Activated gamma-delta T cell treated with Interleukin-2 at 50 U/mL for 16 hours (primary cell): ENCODE results near the gene GRHL3.

Experiments used
- DNase-seq: peaks from one replicate; pipeline ENCODE4 v3.0.0-alpha.2; 2020

The GRHL3 gene

DNA sequence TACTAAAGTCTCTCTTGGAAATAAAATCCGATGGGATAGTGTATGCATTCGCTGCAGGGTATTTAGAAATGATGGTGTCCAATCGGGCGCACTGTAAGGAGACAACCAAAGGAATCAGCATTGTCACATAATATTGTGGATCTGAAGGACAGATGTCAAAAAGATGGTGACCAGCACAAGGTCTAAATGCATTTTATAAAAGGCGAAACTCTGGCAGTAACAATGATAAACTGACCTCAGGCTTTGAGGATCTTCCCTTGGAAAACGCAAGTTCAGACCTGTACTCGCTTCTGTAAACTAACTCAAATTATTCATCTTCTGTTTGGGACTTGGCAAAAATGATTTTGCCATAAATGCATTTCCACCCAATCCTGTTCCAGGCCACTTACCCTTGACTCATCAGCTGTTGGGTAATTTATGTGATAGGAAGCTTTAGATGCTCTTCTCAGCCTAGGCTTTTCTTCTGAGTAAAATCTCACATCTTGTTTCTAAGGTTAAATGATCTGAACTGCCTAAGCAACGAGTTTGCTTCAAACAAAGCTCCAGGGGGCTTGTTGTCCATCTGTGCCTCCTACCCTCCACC, 60.7 kb downstream of the GRHL3 start:
- no peak for DNase-seq

DNA sequence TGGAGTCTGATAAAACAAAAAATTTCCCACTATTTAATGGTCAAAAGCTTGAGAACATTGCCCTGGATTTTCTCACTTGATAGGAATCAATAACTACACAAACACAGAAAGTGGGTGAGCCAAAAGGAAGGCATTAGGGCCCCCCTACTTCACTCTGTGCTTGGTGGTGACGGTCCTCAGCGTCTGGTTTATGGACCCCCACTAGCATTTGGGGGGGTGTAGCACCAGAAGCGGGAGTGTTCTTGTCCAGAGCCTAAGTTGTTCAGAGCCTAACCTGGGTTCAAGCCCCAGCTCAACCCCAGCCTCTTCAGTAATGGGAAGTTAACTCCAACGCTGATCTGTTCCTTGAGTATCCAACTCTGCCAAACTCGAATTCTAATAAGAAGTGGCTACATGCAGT, 61.4 kb downstream of the GRHL3 start:
- no peak for DNase-seq

DNA sequence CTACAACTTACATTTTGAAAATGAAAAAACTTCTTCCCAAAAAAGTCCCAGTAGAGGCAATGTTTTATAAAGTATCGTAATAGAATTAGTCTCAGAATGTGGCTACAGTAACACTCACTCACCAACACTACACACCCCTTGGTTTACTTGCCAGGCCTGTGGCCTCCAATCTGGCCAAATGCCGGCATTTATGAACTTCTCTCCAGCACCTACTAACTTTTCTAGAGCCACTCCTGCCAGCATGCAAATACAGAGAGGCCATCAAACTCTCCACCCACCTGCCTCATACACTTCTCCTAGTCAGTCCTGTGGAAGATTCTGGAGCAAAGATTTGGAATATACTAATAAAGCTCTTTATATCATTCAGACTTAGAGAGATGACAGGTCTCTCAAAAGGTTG, 62.1 kb downstream of the GRHL3 start:
- no peak for DNase-seq

DNA sequence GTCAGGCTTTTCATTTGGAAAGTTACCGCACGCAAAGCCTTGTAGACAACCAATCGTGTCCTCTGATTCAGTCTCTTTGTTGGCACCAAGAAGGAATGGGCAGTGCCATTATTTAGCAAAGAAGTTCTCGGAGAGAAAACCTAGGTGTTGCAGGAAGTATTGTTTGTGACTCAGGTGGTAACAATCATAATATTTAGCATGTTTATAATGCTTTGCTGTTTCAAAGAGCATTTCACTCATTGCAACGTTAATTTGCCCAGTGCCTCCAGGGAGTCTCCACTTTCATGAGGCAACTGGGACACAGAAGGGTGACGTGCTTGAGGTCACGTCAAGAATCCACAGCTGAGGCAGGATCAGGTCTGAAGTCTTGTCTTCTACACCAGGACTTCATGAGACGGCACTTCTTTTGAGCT, 63.0 kb downstream of the GRHL3 start:
- DNase-seq, result no peak

DNA sequence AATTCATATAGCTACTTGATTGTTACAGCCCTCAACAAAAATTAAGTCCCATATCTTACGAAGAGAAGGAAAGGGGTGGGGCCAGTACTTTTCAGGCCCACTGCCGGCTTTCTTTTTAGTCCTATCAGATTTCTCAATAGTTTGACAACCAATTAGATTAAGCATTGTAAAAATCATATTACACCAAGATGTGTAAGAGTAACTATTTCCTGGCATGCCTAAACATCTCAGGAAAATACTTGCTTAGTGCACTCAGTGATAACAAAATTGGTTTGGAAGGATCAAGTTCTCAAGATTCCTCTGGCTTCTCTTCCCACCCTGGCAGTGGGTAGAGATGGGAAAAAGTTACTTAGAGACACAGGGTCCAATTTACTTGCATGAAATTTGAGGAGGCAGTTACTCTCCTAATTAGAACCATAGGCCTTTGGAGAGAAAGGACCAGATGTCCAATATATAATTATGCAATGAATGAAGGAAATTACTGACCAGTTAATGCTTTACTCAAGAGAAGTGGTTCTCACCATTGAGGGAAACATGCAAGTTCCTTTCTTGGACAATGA, 64.3 kb downstream of the GRHL3 start:
- no peak for DNase-seq

DNA sequence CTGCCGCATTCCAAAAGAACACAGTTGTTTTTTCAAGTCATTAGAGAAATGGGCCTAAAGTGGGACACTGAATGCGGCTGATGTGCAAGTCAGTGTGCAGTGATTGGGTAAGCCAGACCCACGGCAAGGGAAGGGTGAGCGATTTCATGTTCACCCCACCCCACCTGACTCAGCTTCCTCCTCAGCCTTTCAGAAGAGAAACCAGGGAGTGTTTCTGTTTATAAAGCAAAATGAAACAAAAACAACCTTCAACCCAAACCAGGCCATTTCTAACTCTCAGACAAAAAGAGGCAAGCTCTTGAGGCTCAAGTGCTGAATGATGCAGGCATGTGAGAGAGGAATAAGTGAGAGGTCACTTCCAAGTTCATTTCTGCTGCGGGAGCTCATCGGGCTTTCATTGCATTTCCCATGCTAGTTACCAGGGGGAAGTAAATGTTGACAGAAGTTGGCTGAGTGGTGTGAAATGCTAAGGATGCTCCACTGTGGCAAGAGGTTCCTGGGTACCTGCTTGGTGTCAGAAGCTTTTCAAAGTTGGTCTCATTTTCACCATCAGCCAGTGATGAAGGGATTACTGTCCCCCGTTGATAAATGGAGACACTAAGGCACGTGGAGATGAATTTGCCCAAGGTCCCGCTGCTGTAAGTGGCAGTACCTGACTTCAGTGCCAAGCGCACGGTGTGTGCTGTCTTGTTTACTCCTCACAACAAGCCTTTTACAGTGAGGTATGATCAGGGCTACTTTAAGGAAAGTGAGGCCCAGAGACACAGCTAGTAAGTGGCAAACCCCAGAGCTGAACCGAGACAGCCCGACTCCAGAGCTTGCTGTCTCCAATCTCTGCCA, 65.3 kb downstream of the GRHL3 start:
- DNase-seq, result peak; percentile 43

DNA sequence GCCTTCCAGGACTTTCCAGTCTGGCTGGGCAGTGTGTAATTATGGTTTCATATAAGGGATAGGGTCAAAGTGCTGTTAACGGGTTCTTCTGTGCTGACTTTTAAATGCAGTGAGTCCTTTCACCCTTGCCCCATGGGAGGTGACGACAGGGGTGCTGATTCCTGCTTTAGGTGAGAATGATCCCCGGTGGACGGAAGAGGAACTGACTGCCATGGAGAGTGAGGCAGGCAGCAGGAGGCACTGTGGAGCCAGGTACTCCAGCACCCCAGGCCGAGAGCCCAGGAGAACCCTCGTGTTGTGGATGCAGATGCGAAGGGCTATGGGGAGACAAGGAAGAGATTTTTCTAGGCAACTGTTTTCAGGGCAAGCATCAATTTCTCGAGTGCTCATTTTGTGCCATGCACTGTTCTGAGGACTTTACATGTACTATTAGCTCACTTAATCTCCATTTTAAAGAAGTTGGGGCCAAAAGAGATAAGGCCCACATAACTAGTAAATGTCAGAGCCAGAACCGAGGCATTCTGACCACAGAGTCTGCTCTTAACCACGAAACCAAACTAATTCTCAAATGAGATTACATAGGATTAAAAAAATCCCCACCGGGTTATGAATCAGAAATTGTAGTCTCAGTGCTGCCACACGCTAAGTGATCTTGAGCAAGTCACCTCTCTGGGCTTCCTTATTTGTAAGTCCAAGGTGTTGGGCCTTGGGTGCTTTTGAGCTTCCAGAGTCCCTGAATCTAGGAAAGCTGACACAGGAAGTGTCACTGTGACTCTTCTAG, 66.2 kb downstream of the GRHL3 start:
- no peak for DNase-seq

DNA sequence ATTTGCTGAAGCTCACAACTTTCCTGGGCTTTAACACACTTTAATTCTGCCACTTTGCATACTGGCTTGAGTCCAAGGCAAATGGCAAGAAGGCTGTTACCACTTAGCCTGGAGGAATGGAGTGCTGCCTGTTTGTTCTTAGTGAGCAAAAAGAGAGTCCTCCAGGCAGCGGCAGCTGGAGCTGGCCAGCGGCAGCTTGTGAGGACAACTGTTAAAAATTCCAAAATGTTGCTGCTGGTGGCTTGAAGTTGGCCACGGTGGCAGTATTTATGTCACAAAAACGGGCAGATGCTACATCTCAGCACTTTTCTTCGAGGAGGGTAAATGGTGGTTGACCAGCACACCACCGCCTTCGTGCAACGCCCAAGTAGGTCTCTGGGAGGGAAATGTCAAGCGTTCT, 67.1 kb downstream of the GRHL3 start:
- no peak for DNase-seq

DNA sequence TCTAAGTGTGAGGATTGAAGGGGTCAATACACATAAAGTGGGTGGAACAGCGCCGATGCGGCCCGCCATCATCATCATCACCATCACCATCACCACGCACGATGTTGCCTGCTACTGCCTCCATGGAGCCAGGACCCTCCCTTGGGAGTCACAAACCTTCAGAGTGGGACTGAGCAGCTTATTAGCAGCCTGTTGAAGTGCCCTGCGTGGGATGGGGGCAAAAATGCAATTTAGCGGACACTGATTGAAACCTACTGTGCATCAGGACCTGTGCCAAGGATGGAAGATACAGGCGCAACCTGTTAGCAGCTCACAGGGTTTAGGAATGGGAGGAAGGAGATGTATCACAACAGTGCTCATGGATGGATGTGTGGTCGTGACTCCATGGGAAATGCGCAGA, 67.8 kb downstream of the GRHL3 start:
- no peak for DNase-seq

DNA sequence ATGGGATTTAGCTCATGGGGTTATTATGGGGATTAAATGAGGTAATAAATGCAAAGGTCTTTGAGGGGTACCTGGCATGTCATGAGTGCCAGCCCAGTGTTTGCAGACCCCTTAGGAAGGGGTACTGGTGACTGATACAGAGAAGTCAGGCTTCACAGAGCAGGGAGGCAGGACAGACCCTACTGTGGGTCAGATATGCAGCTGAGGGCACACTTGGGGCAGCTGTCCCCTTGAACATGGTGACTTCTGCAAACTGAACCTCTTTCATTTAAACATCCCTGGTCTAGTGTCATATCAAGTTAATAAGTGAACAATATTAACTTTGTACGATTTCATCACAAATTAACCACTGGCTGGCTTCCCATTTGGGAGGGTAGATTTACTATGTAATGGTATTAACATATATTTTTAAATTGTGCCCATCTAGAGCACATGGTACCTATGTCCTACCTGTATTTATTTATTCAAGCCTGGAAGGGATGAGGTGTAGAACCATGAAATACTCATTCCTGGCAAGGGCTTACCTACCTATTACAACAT, 68.5 kb downstream of the GRHL3 start:
- DNase-seq, result no peak

DNA sequence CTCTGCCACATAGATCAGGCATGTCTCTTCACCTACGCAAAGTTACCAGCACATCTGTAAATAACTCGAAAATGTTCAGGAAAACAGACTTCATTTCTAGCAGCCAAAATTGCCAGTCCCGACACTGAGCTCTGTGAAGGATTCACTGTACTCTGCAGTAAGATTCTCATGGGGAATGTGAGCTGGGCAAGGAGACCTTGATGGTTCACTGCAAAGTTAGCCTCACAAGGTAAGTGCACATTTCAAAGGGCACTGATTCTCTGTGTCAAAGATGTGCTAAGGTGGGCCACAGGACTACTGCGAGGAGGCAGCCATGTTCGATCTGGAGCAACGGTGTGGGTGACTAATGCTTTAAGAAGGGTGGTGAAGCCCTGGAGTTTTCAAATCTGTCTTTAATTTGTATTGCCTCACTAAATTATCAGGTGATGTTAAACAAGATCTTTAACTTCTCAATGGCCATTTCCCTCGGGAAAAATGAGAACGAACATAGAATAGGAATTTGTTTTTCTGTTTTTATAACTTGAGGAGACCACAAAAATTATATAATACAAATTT, 69.3 kb downstream of the GRHL3 start:
- DNase-seq, result no peak

DNA sequence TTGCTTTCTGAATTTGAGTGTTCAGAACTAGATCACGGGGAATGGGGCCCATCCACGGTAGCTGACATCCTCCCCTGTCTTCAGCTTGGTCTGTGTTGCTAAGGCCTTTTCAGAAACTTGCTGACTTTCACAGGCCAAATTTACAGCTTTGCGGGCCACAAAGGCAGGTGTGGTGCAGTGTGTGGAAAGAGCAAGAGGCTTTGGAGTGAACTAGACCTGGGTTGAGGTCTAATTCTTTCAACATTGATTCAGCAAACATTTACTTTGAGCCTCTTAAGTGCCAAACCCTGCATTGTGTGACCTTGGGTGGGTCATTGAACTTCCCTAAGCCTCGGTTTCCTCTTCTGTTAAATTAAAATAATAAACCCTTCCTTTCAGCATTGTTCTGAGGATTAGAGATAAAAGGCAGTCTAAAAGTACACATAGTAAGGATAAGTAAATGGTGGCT, 70.1 kb downstream of the GRHL3 start:
- DNase-seq, result no peak

DNA sequence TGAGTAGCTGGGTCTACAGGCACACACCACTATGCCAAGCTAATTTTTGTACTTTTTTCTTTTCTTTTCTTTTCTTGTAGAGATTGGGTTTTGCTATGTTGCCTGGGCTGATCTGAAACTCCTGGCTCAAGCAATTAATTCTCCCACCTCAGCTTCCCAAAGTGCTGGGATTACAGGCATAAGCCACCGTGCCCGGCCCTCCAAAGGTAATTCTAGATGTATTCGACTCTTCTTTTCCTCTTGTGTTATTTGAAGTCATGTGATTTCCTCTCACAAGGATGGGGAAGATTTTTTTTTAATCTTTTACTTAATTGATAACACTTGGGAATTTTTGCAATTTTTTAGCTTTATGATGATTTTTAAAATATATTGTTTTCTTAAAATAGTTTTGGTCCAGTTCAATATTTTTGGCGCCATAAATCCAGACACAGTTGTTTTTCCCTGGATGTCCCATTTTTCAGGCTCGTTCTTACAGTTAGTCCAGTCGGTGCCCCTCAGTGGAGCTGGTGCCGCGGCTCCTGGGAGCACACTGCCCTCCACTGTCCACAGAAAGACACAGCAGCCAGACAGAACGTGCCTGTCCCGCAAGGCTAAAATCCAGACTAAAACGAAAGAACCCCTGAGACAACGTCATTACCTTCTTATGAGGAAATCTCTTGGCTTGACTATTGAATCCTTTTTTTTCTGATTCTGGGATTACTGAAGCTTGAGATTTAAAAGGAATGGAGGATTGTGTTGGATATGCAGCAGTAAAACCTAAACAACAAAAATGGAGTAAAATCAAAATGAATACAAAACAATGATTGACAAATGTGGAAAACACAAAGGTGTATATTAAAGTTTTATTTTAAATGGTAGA, 72.0 kb downstream of the GRHL3 start:
- peak; percentile 61 for DNase-seq

DNA sequence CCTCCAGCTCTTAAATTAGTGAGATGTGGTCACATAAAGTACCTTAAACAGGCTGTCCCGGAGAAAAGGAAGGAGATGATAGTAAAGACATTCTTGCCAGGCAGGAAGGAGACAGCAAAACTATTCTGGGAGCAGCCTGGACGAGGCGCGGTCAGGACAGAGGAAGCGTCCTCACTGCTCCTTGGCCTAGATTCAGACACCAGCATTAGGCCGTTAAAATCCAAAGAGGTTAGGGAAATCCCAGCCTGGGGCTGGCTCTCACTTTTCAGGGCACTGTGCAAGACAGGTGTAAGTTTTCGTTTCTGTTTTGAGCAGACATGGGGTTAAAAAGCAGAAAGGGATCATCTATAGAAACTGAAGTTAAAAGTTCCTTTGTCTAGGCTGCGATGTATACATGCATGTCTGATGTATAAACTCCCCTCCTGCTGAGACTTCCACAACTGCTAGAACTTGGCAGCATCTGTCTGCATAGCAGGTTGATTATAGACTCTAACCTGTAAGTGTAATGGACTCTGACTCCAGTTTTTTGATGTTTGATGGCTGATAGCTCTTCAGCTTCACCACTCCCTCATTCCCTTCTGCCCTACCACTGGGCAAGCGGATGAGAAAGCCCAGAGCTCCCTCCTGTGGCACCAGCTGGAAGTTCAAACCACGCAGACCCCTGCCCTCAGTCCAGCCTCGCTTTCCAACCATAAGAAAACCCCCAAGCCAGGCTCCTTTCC, 72.9 kb downstream of the GRHL3 start:
- DNase-seq, result peak; percentile 57

DNA sequence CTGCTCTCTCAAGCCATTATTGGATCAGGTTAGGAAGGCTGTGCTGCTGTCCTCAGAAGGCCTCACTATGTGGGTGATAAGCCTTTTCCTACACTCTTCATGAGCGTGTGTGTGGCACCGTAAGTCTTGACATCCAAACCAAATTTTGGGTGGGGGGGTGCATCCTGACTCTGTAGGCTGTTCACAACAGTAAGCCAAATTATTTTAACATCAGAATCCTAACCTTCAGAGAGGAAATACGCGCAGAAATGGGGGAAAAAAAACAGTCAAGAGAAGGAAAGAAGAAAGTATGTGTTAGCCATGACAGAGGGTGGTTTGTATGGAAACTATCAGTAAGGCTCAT, 73.4 kb downstream of the GRHL3 start:
- no peak for DNase-seq

DNA sequence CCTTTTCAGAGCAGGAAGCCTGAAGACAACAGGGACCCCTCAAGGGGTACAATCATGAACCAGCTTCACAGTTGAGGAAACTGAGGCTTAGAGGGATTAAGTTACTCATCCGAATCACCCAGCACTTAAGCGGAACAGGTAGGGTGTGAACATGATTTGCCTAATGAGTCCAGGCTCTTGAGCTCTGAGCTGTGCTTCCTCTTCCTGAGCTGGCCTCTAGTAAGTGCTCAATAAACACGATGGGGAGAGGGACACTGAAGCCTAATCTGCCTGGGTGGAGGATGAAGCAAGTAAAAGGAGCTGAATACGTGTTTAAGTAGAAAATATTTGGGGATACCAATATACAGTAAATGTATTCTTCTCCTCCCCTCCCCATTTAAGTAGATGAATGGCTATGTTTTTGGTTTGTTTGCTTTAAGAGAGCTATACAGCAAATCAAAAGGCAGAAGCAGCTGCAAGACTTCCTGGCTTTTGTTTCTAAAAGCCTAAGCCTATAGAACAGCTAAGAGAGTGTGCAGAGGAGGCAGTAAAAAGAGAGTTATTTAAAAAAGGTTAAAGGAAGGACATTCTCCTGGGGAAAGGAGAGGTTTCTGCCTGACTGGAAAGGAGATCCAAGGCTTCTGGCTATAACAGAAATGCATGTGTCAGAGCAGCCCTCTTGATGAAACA, 74.0 kb downstream of the GRHL3 start:
- DNase-seq, result no peak

DNA sequence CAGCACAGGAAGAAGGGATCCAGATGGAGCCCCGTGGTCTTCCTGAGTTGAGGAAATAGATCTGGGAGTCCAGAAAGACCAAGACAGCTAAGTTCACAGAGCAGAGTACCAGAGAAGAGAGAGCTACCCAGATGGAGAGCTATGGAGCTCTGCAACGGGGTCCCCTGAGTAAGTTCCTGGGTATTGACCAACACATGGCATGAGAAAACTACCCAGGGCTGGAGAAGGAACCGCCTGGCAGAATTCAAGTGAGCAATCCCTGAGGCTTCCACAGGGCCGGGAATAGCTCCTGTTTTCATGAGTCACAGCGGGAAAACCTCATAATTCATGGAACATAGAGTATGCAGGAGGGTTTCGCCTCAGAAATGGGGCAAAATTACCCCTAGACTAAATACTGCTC, 74.7 kb downstream of the GRHL3 start:
- no peak for DNase-seq

DNA sequence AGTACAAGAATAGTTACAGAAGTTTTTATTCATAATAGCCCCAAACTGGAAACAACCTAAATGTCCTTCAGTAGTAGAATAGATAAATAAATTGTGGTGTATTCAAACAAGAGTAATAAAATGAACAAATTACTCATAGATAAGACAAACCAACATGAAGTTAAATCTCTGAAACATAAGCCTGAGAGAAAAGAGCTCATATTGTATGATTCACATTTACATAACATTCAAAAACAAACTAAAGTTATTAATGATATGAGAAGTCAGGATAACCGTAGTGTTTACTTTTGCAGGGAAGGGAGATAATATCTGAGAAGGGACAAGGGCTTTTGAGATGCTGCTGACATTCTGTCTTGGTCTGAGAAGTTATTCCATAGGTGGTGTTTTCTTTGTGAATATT, 80.9 kb downstream of the GRHL3 start:
- DNase-seq, result no peak

DNA sequence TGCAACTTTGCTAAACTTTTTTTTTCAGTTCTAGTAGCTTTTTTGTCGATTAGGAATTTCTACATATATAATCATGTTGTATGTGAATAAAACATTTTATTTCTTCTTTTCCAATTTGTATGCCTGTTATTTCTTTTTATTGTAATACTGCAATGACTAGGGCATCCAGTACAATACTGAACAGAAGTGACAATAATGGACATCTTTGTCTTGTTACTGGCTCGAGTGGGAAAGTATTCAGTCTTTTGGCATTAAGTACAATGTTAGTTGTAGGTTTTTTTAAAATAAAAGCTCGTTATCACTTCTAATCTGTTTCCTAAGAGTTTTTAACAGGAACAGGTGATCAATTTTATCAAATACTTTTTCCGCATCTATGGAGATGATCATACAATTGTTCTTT, 84.6 kb downstream of the GRHL3 start:
- DNase-seq, result no peak
